ENCODE data around the gene RAB3GAP1.

Gene RAB3GAP1

DNA sequence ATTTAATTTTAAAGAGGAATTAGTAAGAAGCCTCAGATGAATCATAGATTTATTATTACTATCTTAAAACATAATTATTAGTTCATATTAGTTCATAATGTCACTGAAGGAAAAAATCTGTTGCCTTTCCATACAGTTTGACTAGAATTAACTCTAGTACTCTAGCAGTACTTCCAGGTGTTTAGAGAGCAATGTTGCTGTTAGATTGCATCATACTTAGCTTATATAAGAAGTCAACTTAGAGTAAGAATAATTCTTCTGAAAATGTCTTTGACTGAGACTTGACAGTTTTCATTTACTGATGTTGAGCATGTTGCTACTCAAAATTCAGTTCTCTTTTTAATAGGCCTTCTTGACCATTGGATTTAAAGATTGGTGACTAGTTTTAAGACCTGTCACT, 4.7 kb downstream of the RAB3GAP1 start:
- ATAC-seq, result no peak
- no peak for TF ChIP-seq CSDC2 (CRISPR knock-in tag; IDR thresholded peaks at IDR 0.05)
- no peak for TF ChIP-seq PPARA (CRISPR knock-in tag; IDR thresholded peaks at IDR 0.05; ENCODE audit: borderline replicate concordance)
- TF ChIP-seq SNAI2 (CRISPR knock-in tag; IDR thresholded peaks at IDR 0.05), result no peak
- TF ChIP-seq ZFP3 (CRISPR knock-in tag; IDR thresholded peaks at IDR 0.05), result no peak
- TF ChIP-seq ZNF70 (CRISPR knock-in tag; IDR thresholded peaks at IDR 0.05), result no peak
- no peak for TF ChIP-seq OSR1 (CRISPR knock-in tag; IDR thresholded peaks at IDR 0.05)
- TF ChIP-seq POU6F1 (CRISPR knock-in tag; IDR thresholded peaks at IDR 0.05; ENCODE audit: borderline replicate concordance, low read depth), result no peak
- TF ChIP-seq, protein P1, sequence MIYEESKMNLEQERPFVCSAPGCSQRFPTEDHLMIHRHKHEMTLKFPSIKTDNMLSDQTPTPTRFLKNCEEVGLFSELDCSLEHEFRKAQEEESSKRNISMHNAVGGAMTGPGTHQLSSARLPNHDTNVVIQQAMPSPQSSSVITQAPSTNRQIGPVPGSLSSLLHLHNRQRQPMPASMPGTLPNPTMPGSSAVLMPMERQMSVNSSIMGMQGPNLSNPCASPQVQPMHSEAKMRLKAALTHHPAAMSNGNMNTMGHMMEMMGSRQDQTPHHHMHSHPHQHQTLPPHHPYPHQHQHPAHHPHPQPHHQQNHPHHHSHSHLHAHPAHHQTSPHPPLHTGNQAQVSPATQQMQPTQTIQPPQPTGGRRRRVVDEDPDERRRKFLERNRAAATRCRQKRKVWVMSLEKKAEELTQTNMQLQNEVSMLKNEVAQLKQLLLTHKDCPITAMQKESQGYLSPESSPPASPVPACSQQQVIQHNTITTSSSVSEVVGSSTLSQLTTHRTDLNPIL (CRISPR knock-in tag; IDR thresholded peaks at IDR 0.05; ENCODE audit: low read depth), result no peak
- no peak for TF ChIP-seq ARNTL (CRISPR knock-in tag; IDR thresholded peaks at IDR 0.05; ENCODE audit: borderline replicate concordance, low read depth)
- TF ChIP-seq ZNF565 (CRISPR knock-in tag; conservative IDR thresholded peaks at IDR 0.05; ENCODE audit: low read depth), result no peak

- TF ChIP-seq RARB (CRISPR knock-in tag; IDR thresholded peaks at IDR 0.05), result no peak
- TF ChIP-seq ZNF70 (CRISPR knock-in tag; IDR thresholded peaks at IDR 0.05), result no peak
- no peak for TF ChIP-seq TOX (CRISPR knock-in tag; IDR thresholded peaks at IDR 0.05; ENCODE audit: borderline replicate concordance)
- TF ChIP-seq TCF4 (CRISPR knock-in tag; IDR thresholded peaks at IDR 0.05; ENCODE audit: borderline replicate concordance), result no peak
- no peak for TF ChIP-seq ZFP30 (CRISPR knock-in tag; IDR thresholded peaks at IDR 0.05)
- no peak for TF ChIP-seq BACH2 (CRISPR knock-in tag; IDR thresholded peaks at IDR 0.05; ENCODE audit: borderline replicate concordance)
- no peak for TF ChIP-seq TSHZ2 (CRISPR knock-in tag; IDR thresholded peaks at IDR 0.05)
- no peak for TF ChIP-seq CSDC2 (CRISPR knock-in tag; IDR thresholded peaks at IDR 0.05)
- TF ChIP-seq PPARA (CRISPR knock-in tag; IDR thresholded peaks at IDR 0.05; ENCODE audit: borderline replicate concordance), result no peak
- TF ChIP-seq, protein P2, sequence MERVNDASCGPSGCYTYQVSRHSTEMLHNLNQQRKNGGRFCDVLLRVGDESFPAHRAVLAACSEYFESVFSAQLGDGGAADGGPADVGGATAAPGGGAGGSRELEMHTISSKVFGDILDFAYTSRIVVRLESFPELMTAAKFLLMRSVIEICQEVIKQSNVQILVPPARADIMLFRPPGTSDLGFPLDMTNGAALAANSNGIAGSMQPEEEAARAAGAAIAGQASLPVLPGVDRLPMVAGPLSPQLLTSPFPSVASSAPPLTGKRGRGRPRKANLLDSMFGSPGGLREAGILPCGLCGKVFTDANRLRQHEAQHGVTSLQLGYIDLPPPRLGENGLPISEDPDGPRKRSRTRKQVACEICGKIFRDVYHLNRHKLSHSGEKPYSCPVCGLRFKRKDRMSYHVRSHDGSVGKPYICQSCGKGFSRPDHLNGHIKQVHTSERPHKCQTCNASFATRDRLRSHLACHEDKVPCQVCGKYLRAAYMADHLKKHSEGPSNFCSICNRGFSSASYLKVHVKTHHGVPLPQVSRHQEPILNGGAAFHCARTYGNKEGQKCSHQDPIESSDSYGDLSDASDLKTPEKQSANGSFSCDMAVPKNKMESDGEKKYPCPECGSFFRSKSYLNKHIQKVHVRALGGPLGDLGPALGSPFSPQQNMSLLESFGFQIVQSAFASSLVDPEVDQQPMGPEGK (CRISPR knock-in tag; IDR thresholded peaks at IDR 0.05; ENCODE audit: borderline replicate concordance), result no peak
- ATAC-seq, result no peak
These were observed 7.5 kb downstream of the RAB3GAP1 start for GRCh38 chr2:135059577-135059976.

DNA sequence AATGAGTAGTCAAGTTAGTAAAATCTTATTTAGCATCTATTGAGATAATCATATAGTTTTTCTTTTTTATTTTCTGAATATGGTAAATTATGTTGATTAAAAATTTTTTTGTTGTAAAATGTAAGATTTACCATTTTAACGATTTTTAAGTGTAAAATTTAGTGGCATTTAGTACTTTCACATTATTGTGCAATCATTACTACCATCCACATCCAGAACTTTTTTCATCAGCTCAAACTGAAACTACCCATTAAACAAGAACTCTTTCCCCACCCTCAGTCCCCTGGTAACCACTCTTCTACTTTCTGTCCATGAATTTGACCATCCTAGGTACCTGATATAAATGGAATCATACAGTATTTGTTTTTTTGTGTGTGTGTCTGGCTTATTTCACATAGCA, 11.1 kb downstream of the RAB3GAP1 start:
- ATAC-seq, result no peak
- TF ChIP-seq CSRNP3 (CRISPR knock-in tag; IDR thresholded peaks at IDR 0.05), result no peak
- no peak for TF ChIP-seq ZFP3 (CRISPR knock-in tag; IDR thresholded peaks at IDR 0.05)
- no peak for TF ChIP-seq ISL1 (CRISPR knock-in tag; IDR thresholded peaks at IDR 0.05)
- no peak for TF ChIP-seq SNAI2 (CRISPR knock-in tag; IDR thresholded peaks at IDR 0.05)
- no peak for TF ChIP-seq TOX (CRISPR knock-in tag; IDR thresholded peaks at IDR 0.05; ENCODE audit: borderline replicate concordance)
- no peak for TF ChIP-seq POU6F1 (CRISPR knock-in tag; IDR thresholded peaks at IDR 0.05; ENCODE audit: borderline replicate concordance, low read depth)
- TF ChIP-seq BACH2 (CRISPR knock-in tag; IDR thresholded peaks at IDR 0.05; ENCODE audit: borderline replicate concordance), result no peak
- no peak for TF ChIP-seq PPARA (CRISPR knock-in tag; IDR thresholded peaks at IDR 0.05; ENCODE audit: borderline replicate concordance)
- no peak for TF ChIP-seq GLIS3 (CRISPR knock-in tag; IDR thresholded peaks at IDR 0.05)
- TF ChIP-seq, protein P2 (CRISPR knock-in tag; IDR thresholded peaks at IDR 0.05; ENCODE audit: borderline replicate concordance), result no peak
- no peak for TF ChIP-seq ESRRG (CRISPR knock-in tag; IDR thresholded peaks at IDR 0.05)
- no peak for TF ChIP-seq TSHZ2 (CRISPR knock-in tag; IDR thresholded peaks at IDR 0.05)
- TF ChIP-seq ZC3H10 (CRISPR knock-in tag; IDR thresholded peaks at IDR 0.05), result no peak
